GM12872 (cell line): ENCODE measurements around the gene COPB2.

Experiments
- CTCF ChIP-seq: IDR thresholded peaks from 3 replicates; pipeline ENCODE4 v1.5.1; 2011; ENCODE audit warnings: low read depth, mild to moderate bottlenecking, low read length, moderate library complexity; ENCODE audit not compliant: insufficient read depth

COPB2 gene

GRCh38 chr3:139364549-139364948 lies 24.9 kb downstream of the COPB2 start:
- TF ChIP-seq CTCF, result no peak

- no peak for TF ChIP-seq CTCF
These were observed 28.2 kb downstream of the COPB2 start for GRCh38 chr3:139361276-139361675.

- TF ChIP-seq CTCF, result no peak
These were observed 30.4 kb downstream of the COPB2 start for GRCh38 chr3:139358841-139359562.

GRCh38 chr3:139357899-139358298 lies 31.5 kb downstream of the COPB2 start:
- no peak for TF ChIP-seq CTCF

- no peak for TF ChIP-seq CTCF
These were observed 33.6 kb downstream of the COPB2 start for GRCh38 chr3:139355891-139356290.

GRCh38 chr3:139355476-139355875 lies 34.0 kb downstream of the COPB2 start:
- no peak for TF ChIP-seq CTCF

GRCh38 chr3:139354661-139355060 lies 34.8 kb downstream of the COPB2 start:
- TF ChIP-seq CTCF, result no peak
